Measurements from ENCODE around the gene THSD4.

THSD4 gene

GRCh38 chr15:71333839-71334238 lies 218.6 kb downstream of the THSD4 start:
- DNase-seq: no peak

GRCh38 chr15:71334434-71334833 lies 219.2 kb downstream of the THSD4 start:
- DNase-seq: no peak

DNA sequence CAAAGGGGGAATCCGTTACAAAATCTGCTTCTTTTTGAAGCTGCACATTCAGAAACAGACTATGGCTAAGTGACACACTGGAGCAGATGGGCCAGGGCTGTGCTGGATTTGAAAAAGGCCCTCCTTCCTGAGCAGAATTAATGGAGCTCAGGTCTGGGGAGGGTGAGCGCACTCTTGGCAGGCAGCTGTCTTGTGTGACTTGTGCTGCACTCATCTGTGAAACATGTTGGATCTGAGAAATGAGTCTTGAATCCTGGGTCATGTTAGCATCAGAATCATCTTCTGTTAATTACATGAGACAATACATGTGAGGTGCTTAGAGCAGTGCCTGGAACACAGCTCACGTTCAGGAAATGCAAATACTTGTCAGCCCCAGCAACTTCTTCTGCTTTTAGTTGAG lies 219.6 kb downstream of the THSD4 start:
- DNase-seq: no peak

- DNase-seq: no peak
Measured at GRCh38 chr15:71335591-71335990, 220.3 kb downstream of the THSD4 start.

DNA sequence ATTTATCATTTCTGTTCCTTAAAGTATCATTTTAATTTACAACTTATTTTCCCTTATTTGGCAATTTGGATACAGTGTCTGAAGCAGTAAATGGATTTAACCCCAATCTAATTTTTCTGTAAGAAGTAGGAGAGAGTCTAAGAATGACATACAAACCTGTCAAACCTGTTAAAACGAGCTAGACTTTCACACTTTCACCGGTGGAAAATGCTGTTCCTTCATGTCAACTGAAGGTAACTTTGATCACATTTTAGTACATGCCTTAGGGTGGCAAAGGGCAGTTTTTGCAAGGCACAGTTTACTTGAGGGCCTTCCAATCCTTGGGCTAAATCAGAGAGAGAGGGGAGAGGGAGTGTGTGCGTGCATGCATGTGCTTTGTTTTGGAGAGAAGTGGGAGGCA lies 221.4 kb downstream of the THSD4 start:
- DNase-seq: no peak

DNA sequence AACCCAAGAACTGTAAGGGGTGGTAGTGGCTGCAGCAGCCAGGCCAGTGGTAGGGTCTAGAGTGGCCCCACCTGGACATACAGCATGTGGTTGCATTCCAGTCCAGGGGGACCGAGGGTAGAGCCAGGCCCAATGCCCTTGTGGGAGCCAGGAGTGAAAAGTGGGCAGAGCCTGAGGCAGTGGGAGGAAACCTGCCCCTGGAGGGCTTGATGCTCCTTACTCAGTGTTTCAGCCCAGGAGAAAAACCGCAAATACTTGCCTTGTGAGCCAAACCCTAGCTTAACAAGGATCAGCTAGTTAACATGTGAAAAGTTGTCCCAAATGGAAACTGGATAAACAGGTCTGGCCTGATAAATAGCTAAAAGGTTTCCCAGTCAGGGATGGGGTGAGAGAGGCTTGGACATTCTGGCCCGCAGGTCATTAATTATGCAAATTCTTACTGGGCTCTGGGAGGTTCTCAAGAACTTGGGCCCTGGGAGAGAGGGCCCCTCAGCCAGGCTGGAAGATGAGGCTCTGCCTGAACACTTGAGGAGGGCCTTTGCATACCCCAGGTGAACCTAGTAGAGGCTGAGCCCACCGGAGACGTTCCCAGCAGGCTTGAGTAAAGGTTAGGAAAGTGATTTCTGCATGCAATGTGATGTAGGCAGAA lies 222.1 kb downstream of the THSD4 start:
- no peak for DNase-seq

- no peak for DNase-seq
Measured at GRCh38 chr15:71338265-71338664, 223.0 kb downstream of the THSD4 start.

DNA sequence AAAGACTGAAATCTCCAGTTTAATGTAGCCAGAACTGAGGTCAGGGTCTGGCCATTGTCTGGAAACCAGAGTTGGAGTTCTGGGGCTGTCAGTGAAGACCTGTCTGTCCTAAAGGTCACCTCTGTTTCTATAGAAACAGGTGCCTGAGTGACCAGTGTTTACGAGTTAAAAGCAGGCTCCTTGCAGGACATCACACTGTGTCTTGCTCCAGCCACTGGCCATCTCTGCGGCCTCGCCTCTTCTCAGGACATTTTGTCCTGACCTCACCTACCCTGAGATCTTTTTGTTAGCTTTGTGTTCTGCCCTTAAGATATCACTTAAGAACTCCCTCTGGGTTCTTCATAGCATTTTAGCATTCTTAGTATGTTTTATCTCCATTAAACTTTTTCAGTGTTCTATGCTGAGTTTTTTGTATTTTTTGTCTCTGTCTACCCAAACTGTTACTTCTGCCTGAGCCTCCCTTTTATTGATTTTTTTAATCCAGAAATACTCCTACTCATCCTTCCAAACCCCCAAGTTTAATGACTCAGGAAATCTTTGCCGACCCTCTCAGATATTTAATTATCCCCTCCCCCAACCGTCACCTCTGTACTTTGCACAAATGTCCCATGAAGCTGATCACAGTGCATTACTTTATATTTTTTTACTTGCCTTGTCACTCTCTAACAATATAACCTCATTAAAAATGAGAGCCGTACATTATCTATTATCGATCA lies 223.7 kb downstream of the THSD4 start:
- no peak for DNase-seq

DNA sequence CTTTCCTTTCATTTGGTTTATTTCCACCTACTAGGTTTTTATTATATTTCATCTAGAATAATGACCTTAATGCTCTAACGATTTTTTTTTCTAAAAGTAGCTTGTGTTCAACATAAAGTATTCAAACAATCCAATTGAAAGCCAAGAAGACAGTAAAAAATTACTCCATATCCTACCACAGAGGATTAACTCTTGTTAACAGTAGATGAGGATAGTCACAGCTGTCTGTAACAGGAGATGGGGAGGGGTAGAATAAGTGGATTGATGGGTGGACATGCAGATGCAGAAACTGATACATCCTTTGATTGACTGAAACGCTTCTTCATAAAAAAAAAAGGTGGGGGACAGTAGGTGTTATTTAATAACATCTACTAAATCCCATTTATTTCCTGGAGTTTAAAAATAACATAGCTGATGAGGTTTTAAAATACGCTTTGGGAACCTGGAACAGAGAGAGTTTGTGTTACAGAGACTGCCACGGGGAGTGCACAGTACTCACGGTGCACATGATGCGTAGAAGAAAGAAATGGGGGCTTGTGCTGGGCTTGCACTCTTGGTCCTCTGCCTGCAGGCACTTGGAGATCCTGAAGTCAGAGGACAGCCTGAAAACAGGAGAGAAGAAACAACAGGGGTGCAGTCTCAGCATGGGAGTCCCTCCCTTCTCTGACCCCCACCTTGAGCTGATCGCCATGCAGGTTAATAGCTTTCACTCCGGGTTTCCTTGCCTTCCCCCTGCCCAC lies 226.7 kb downstream of the THSD4 start:
- no peak for DNase-seq

DNA sequence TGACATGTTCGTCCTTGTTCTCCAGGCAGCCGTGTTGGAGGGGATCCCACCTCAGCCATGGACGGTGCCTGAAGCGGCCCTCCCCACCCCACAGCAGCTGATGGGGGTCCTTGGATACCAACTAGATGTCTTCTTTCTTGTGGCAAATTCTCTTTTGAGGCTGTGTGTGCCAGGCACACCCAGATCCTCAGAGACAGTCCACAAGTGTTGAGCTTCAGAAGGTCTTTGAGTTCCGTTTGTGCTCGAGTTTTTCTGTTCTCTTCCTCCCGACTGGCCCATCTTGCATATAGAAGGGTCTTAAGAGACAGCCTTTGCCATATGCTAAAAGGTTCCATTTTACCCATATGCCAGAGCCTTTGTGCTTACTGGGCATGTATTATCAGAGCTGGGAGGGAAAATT lies 227.4 kb downstream of the THSD4 start:
- DNase-seq: no peak

DNA sequence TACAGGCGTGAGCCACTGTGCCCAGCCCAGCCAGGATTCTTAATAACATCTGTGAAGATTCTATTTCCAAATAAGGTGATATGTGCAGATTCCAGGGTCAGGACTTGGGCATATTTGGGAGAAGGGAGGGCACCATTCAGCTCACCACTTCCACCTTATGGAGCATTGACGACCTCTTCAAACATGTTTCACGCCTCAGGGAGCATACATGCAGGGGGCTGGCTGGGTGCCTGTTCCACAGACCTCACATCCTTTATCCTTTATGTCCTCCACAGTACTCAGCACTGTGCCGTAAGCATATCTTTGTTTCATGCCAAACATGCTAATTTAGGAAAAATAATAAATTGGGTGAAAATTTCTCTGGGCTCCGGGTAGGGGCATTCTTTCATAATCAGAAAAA lies 229.0 kb downstream of the THSD4 start:
- no peak for DNase-seq

DNA sequence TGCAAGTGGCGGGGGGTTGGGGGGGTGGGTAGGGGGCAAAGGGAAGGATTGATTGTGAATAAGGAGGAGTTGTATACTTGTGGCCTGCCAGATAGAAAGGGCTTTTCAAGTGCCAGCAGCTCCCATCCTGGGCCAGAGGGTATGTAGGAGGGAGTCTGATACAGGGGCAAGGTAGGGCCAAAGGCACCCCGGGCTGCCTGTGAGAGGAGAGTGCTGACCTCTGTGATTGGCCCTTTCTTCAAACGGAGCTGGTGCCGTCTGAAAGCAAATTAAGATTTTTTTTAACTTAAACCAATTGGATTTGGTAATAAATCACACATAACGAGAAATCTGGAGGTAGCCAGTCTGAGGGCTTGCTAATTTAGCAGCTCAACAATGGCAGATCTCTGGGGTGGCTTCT lies 229.9 kb downstream of the THSD4 start:
- DNase-seq: no peak

- DNase-seq: no peak
Measured at GRCh38 chr15:71346464-71346863, 231.2 kb downstream of the THSD4 start.

DNA sequence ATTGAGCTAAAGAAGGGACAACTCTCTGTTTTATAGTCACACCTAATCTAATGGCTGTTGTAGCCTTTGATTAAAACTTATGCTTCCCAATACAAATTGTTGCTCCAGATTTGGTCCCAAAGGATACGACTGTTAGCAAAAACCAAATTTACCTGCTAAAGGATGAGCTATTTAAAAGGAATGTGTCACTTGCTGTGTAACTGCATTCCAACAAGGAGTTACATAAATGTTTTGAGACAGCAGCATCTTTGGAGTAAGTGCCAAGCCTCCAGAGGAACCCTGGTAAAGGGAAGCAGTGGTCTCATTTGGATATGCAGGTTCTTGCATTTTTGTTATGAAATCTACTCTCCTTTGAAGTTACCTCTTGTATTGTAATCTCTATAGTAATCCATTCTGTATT lies 233.3 kb downstream of the THSD4 start:
- no peak for DNase-seq

- DNase-seq: no peak
Measured at GRCh38 chr15:71349336-71349735, 234.1 kb downstream of the THSD4 start.

- no peak for DNase-seq
Measured at GRCh38 chr15:71349736-71350526, 234.7 kb downstream of the THSD4 start.

DNA sequence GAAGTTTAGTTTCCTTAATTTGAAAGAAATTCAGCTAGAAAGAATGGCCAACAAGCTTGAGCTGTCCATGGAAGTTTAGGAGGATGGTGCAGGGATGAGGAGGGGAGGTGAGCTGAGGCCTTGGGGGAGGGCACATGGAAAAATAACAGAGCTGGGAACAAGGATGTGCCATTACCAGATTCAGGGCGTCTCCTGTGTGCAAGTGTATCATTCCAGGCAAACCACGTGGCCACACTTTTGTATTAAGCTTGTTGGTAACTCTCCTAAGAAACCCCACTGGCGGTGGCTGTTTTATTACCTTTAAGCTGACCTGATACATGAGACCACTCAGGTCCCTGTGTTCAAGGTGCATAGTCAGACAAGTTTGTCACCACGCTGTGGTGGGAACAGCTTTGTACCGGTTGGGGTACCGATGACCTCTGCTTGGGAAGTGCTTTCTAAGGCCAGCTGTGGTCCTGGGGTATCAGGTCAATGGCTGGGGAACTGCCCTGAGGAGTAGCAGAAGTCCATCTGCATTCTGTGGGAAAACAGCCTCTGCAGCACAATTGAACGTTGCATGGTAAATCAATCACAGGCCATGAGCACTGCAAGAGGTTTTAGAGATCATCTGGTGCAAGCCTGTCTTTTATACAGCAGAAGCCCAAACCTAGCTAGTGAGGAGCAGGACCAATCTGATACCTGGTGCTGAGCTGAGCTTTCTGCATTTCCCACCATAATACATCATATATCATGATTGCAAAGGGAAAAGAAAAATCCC lies 235.5 kb downstream of the THSD4 start:
- no peak for DNase-seq

- no peak for DNase-seq
Measured at GRCh38 chr15:71352125-71352524, 236.9 kb downstream of the THSD4 start.

DNA sequence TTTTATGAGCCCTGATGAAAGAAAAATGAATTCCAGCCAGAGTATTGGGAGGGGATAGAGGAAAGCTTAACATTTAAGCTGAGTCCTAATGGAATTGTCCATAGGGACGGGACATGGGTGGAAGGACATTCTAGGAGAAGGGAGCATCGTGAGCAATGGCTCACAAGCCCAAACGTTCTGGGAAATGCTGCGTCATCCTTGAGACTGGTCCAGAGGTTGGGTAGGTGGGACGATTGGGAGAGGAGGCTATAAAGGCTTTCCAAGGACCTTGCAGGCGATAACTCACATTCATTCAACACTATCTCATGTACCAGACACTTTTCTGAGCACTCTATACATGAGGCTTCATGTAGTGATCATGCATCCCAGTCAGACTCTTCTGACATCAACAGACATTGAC lies 237.5 kb downstream of the THSD4 start:
- DNase-seq: no peak

GRCh38 chr15:71353171-71353570 lies 237.9 kb downstream of the THSD4 start:
- DNase-seq: no peak

DNA sequence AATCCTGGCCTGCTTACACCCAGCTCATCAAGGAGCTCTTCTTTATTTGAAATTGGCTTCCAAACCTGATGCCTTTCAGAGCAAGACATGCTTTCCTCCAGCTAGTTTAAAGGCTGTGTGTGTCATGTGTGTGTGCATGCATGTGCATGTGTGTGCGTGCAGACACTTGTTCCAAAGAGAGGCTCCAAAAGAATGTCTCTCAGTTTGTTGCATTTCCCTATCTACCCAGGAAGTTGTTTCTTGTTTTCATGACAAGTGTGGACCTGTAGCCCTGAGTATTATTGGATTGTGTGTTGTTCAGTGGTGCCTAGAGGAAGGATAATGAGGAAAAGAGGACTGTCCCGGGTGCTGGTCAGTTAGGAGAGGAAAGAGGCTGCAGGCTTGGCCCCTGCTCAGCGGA lies 240.0 kb downstream of the THSD4 start:
- DNase-seq: no peak

DNA sequence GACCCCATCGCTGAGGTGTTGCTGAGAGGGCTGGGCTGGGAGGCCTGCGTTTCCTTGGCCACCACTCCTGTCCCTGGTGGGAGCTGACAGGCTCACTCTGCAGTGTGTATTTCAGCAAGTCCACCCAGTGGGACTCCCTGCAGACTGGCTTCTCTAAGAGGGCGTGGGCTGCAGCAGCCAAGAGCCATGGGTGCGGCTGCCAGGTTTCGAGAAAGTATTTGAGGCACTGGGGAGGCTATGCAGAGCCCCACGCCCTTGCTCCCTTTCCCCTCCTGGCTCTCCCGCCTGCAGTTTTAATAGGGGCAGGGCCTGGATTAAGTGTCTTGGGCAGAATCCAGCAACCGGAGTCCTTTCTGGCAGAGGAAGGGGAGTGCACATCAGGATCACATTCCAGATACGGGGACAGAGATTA lies 242.1 kb downstream of the THSD4 start:
- no peak for DNase-seq

GRCh38 chr15:71357967-71358366 lies 242.7 kb downstream of the THSD4 start:
- DNase-seq: no peak

Measured in midbrain (tissue), 1 donor.